Spinal cord (tissue), 10 donors: Measurements from ENCODE around the gene LSM2. TPM values are rescaled to one million over a fixed set of nuclear protein-coding genes. Genes with fewer than 3 reads are reported as not detected.

Experiments used
- DNase-seq, 6 donors: peaks; one replicate each; pipeline versions ENCODE4 v3.0.0 to v3.0.0-alpha.2; 2013 to 2015; ENCODE audit warnings: low spot score in 6 of 6, low read depth in 4 of 6
- H3K27ac ChIP-seq: one replicate; pipeline ENCODE4 v1.5.1; 2013; ENCODE audit warnings: low read depth, low read length, control low read depth
- H3K27me3 ChIP-seq: one replicate; pipeline ENCODE4 v1.6.1; 2013; ENCODE audit warnings: low read length; ENCODE audit not compliant: control insufficient read depth, insufficient read depth
- H3K36me3 ChIP-seq: one replicate; pipeline ENCODE4 v1.6.1; 2013; ENCODE audit warnings: low read length; ENCODE audit not compliant: control insufficient read depth, insufficient read depth
- H3K4me1 ChIP-seq: one replicate; pipeline ENCODE4 v1.6.1; 2013; ENCODE audit warnings: low read length; ENCODE audit not compliant: control insufficient read depth, insufficient read depth
- H3K4me3 ChIP-seq: one replicate; pipeline ENCODE4 v1.5.1; 2013; ENCODE audit warnings: low read depth, low read length, control low read depth
- H3K9me3 ChIP-seq: one replicate; pipeline ENCODE4 v1.6.1; 2013; ENCODE audit warnings: low read length; ENCODE audit not compliant: control insufficient read depth, insufficient read depth
- WGBS: methylation state at CpG from one replicate; pipeline ENCODE4 v1.1.5; 2013; ENCODE audit warnings: missing lambda C conversion rate; ENCODE audit not compliant: insufficient coverage; 5-methylcytosine and 5-hydroxymethylcytosine counted together
- polyA plus RNA-seq, 2 donors: library from polyadenylated mRNA; unstranded; fragments of 120-200 nt; gene quantifications; one replicate each; pipeline ENCODE4 v1.2.1, GENCODE V29; 2013; ENCODE audit not compliant: insufficient read length in 2 of 2
- total RNA-seq, 2 donors: library from RNA; depleted of rRNA in 1 of 2; stranded (reverse); fragments of 120-200 nt in 1 of 2; fragments of >200 nt in 1 of 2; gene quantifications; one replicate each; pipeline versions ENCODE4 v1.2.3 to v1.2.4, GENCODE V29; 2013 to 2014
- donor health status: healthy.

LSM2 gene
- total and polyA plus RNA-seq, 4 donors, result 18.0 to 63.3 (median 50.1) TPM

DNA sequence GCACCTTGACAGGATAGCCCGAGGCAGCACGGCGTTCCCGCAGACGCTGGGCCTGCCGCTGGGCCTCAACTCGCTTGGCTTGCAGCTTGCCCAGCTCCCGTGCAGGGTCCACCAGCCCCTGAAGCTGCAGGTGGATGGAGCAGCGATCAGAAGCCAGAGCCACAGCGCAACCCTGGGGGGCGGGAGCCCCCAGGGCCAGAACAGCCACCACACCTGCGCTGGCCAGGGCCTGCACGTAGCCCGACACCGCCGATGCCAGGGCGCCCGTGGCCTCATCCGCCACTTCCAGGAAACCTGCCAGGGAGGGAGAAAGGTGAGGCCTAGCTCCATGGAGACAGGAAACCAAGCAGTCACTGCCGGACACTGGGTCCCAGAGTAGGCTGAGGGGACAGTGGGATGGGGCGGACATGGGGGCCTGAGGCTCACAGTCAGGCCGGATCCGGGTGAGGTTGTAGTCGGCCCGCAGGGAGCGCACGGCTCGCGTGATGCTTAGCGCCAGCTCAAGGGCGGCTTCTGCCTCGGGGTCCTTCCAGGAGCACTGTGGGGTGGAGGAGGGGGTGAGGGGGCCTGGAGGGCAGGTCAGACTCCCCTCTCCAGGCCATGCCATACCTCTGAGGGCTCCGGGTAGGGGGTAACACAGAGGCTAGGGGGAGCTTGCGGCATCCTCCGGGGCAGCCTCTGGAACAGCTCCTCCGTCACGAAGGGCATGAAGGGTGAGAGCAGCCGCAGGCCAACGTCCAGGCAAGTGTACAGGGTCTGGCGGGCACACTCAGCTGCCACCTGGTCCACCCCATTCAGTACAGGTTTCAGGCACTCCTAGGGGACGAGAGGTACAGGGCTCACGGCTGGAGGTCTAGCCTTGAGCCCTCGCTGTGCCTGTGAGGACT is 27.5 kb downstream of the LSM2 start:
- WGBS, result 95% methylated on average over 31 of the region's 43 CpGs
- Histone ChIP-seq H3K27ac (no peak overlapping the region), H3K27me3 (no peaks in the 10 kb centered on the region), H3K9me3 (no peaks in the 10 kb centered on the region), H3K4me3 (no peak overlapping the region), H3K36me3 (peaks cover 86% of the 10 kb centered on the region), H3K4me1 (peaks cover 14% of the 10 kb centered on the region)
- DNase-seq, result no peak

DNA sequence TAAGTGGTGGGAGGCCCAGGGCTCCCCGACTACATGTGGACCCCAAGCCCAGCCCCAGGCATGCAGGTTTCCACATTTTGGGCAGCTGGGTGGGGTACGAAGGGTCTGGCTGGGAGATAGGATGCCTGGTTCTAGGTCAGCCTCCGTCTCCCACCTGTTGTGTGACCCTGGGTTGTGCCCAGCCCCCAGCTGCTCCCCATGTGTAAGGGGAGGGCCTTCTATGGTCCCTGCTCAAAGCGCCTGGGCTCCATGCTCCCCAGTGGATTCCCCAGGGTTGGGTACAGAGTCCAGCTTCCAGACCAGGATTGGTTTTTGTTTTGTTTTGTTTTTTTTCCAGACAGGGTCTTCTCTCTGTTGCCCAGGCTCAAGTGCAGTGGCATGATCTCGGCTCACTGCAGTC is 28.6 kb downstream of the LSM2 start:
- DNase-seq, result no peak
- peaks cover 75% of the 10 kb centered on the region for H3K36me3 ChIP-seq
- H3K9me3 ChIP-seq, result no peaks in the 10 kb centered on the region
- H3K4me1 ChIP-seq, result peaks cover 13% of the 10 kb centered on the region
- no peak overlapping the region for H3K27ac ChIP-seq
- no peaks in the 10 kb centered on the region for H3K27me3 ChIP-seq
- 83% methylated on average over 4 of the region's 5 CpGs for WGBS
- H3K4me3 ChIP-seq, result no peak overlapping the region

GRCh38 chr6:31777667-31778050 is 29.1 kb downstream of the LSM2 start:
- H3K4me1 ChIP-seq, result peaks cover 17% of the 10 kb centered on the region
- DNase-seq, result no peak
- no peaks in the 10 kb centered on the region for H3K9me3 ChIP-seq
- no peak overlapping the region for H3K27ac ChIP-seq
- H3K36me3 ChIP-seq, result peaks cover 70% of the 10 kb centered on the region
- H3K4me3 ChIP-seq, result no peak overlapping the region
- H3K27me3 ChIP-seq, result no peaks in the 10 kb centered on the region
- 100% methylated on average over 2 of the region's 5 CpGs for whole genome bisulfite sequencing

GRCh38 chr6:31776989-31777666 is 29.6 kb downstream of the LSM2 start, which contains the start of gene VWA7:
Gene VWA7 (minus strand): TSS chr6:31777328. CDS start chr6:31776779, 549 bp downstream.
- peak in 2 of 6 donors; percentile 8 to 35 for DNase-seq
- Histone ChIP-seq H3K9me3 (no peaks in the 10 kb centered on the region), H3K4me3 (no peak within 1 kb of the TSS), H3K4me1 (peaks cover 17% of the 10 kb centered on the region), H3K36me3 (peaks cover 65% of the 10 kb centered on the region), H3K27ac (no peak within 1 kb of the TSS), H3K27me3 (no peaks in the 10 kb centered on the region)
- WGBS, result 55% methylated on average over 8 of the region's 15 CpGs

GRCh38 chr6:31776485-31776988 is 30.2 kb downstream of the LSM2 start:
- H3K9me3 ChIP-seq, result no peaks in the 10 kb centered on the region
- peaks cover 59% of the 10 kb centered on the region for H3K36me3 ChIP-seq
- 50% methylated on average over 14 of the region's 14 CpGs for WGBS
- DNase-seq, result no peak
- no peak overlapping the region for H3K4me3 ChIP-seq
- no peak overlapping the region for H3K27ac ChIP-seq
- peaks cover 17% of the 10 kb centered on the region for H3K4me1 ChIP-seq
- no peaks in the 10 kb centered on the region for H3K27me3 ChIP-seq

DNA sequence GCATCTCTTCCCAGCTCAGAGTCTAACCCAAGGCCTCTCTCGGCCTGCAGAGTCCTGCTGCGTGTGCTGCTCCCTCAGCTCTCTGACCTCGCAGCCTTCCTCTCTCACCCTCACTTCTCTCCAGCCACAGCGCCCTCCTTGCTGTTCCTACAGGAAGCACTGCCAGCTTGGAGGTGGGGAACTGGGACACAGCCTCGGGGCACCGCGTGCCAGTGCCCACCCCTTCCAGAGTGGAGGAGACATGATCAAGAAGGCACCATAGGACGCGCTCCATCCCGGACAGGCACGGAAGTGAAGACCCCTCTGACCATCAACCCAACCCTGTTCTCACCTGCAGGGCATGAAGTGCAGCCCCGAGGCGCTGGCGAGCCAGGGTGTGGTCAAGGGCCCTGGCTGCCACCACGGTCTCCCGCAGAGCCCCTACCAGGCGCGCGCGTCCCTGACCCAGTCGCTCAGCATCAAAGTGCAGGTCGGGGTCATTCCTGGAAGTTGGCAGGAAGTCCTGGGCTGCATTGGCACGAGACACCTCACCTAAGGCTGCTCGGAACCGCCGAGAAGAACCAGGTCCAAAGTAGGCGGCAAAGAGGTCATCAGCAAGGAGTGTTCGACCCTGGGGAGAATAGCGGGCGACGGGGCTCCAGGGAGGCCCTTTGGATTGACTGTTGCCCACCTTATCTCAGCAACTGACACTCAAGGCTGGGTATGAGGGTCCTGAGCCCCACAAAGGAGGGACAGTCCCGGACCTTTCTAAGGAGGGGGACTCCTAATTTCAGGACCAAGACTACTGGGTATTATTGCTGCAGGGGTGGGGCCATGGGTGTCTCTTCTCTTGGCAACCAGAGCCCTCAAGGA is 30.9 kb downstream of the LSM2 start:
- Histone ChIP-seq H3K36me3 (peaks cover 52% of the 10 kb centered on the region), H3K27me3 (no peaks in the 10 kb centered on the region), H3K9me3 (no peaks in the 10 kb centered on the region), H3K4me1 (peaks cover 17% of the 10 kb centered on the region), H3K4me3 (no peak overlapping the region), H3K27ac (no peak overlapping the region)
- WGBS, result 89% methylated on average over 32 of the region's 32 CpGs
- DNase-seq, result no peak

DNA sequence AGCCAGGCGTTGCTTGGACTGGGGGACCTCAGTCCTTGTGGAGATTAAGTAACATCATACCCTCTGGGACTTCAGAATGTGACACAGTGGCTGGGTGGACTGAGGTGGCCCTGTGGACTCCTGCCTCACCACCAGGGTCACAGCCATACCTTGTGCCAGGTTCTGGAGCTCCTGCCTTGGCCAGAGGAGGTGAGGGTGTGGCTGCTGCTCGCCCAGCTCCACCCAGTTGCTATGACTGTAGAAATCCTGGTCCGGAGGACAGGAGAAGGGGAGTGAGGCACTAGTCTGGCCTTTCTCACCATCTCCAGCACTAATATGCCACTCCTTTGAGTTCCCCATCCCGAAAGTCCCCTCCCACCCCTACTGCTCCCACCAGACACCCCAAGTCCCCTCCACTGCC is 31.6 kb downstream of the LSM2 start:
- no peak overlapping the region for H3K27ac ChIP-seq
- 80% methylated on average over 3 of the region's 4 CpGs for WGBS
- peaks cover 45% of the 10 kb centered on the region for H3K36me3 ChIP-seq
- H3K4me1 ChIP-seq, result peaks cover 17% of the 10 kb centered on the region
- H3K27me3 ChIP-seq, result no peaks in the 10 kb centered on the region
- DNase-seq, result no peak
- no peak overlapping the region for H3K4me3 ChIP-seq
- no peaks in the 10 kb centered on the region for H3K9me3 ChIP-seq

DNA sequence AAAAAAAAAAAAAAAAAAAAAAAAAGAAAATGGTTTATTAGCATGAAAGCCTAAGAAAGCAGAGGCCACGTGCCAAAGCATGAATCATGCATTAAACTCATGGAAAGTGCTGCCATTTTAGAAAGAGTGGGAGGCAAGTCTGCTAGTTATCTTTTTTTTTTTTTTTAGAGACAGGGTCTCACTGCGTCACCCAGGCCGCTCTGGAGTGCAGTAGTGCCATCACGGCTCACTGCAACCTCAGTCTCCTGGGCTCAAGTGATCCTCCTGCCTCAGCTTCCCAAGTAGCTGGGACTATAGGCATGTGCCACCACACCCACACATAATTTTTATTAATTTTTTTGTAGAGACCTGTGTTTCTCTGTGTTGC is 34.8 kb downstream of the LSM2 start:
- 0% methylated on average over 1 of the region's 4 CpGs for WGBS
- no peak for DNase-seq

GRCh38 chr6:31770860-31771259 is 35.9 kb downstream of the LSM2 start:
- peaks cover 10% of the 10 kb centered on the region for H3K36me3 ChIP-seq
- no peaks in the 10 kb centered on the region for H3K9me3 ChIP-seq
- H3K27me3 ChIP-seq, result no peaks in the 10 kb centered on the region
- no peak overlapping the region for H3K27ac ChIP-seq
- peaks cover 12% of the 10 kb centered on the region for H3K4me1 ChIP-seq
- H3K4me3 ChIP-seq, result no peak overlapping the region
- no peak for DNase-seq
- no CpG with 5 or more reads among the region's 2 CpGs for WGBS

More for the DNA sequence above, 34.8 kb downstream of the LSM2 start:
- Histone ChIP-seq H3K4me1 (peaks cover 10% of the 10 kb centered on the region), H3K9me3 (no peaks in the 10 kb centered on the region), H3K27me3 (no peaks in the 10 kb centered on the region), H3K27ac (no peak overlapping the region), H3K4me3 (no peak overlapping the region), H3K36me3 (peaks cover 15% of the 10 kb centered on the region)
